LNCaP clone FGC (cell line): ENCODE results near the gene CNOT10.

ENCODE experiments used
- DNase-seq: peaks from one replicate; pipeline ENCODE4 v3.0.0-alpha.2; 2011; ENCODE audit warnings: low read depth
- H3K4me3 ChIP-seq: 2 replicates; pipeline ENCODE4 v1.5.1; 2011; ENCODE audit warnings: mild to moderate bottlenecking, low read depth, low read length, control low read depth
- CTCF ChIP-seq: IDR thresholded peaks from 2 replicates; pipeline ENCODE4 v1.5.1; 2012; ENCODE audit warnings: mild to moderate bottlenecking; ENCODE audit not compliant: control insufficient read depth, insufficient read depth; ENCODE audit errors: extremely low read depth

The CNOT10 gene

DNA sequence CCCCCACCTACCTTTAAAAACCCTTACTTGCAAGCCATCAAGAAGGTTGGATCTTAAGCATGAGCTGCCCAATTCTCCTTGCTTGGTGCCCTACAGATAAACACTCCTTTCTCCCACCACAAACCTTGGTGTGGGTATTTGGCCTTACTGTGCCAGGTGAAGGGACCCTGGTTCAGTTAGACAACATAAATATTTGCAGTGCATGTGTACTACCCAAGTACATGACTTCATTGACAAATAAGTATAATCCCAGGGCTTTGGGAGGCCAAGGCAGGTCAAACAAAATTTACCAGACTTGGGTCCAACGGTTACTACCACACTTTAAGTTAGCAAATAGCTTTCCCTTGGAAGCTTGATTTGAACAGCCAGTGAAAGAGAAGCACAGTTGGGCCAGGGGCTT lies 9.3 kb upstream of the CNOT10 start:
- no peak overlapping the region for H3K4me3 ChIP-seq
- TF ChIP-seq CTCF, result no peak
- DNase-seq, result no peak

DNA sequence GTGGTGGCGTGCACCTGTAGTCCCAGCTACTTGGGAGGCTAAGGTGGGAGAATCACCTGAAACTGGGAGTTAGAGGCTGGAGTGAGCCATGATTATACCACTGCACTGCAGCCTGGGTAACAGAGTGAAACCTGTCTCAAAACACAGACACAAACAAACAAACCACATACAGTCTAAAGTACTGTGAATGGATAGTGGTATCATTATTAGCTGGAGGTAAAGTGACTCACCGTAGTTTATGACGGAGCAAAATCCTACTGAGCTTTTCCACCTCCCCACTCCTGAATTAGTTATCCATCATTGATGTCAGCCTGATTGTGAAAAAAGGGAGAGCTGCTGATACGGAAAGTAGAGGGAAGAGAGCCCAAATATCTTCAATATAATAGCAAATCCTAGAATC lies 3.2 kb upstream of the CNOT10 start:
- no peak overlapping the region for H3K4me3 ChIP-seq
- TF ChIP-seq CTCF, result no peak
- no peak for DNase-seq

- TF ChIP-seq CTCF, result no peak
- no peak for DNase-seq
These were observed 774 bp upstream of the CNOT10 start for GRCh38 chr3:32684029-32684799.

DNA sequence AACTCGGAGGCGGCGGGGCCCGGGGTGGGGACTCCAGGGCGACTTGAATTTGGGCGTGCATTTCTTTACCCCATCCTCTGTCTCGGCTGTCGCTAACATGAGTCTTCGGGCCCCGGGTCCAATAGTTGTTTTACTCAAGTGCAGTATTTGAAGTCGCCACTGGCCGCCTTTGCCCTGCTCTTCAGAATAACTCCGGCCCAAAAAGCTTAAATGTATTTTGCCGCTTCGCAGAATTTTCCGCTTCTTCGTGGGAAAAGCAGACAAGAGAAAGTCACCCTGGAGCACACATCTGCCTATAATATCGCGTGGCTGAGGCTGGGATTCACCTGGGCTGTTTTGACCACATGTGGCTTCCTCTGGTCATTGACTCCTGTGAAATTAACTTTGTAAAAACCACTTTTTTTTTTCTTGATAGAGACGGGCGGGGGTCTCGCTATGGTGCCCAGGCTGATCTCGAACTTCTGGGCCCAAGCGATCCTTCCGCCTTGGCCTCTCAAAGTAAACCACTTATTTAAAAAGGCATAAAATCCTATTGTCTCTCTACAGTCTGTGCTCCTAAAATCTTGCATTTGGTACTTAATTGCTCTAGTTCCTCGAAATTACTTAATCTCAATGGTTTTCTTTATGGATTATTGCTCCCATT lies 676 bp downstream of the CNOT10 start:
- no peak for TF ChIP-seq CTCF
- peak overlapping the region; percentile 65 for H3K4me3 ChIP-seq
- no peak for DNase-seq

More at GRCh38 chr3:32684029-32684799, 774 bp upstream of the CNOT10 start:
- peak overlapping the region; percentile 65 for H3K4me3 ChIP-seq

DNA sequence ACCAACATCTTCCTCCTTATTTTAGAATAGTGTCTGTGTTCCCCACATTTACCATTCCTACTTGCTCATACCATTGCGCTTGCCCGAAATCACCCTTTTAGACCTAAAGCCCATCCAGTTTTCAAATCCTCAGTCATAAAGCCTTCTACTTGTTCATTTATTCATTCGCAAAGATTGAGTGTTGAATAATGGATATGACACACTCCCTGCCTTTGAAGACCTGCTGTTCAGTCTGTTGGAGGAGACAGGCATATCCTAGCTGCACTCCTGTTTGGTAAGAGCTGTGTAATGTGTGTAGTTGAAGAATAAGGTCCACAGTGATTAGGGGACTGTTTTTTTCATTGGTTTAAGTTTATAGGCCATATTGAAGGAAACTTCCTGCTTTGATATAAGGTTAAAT lies 1.7 kb downstream of the CNOT10 start:
- no peak for TF ChIP-seq CTCF
- DNase-seq, result no peak
- H3K4me3 ChIP-seq, result peak overlapping the region; percentile 65

DNA sequence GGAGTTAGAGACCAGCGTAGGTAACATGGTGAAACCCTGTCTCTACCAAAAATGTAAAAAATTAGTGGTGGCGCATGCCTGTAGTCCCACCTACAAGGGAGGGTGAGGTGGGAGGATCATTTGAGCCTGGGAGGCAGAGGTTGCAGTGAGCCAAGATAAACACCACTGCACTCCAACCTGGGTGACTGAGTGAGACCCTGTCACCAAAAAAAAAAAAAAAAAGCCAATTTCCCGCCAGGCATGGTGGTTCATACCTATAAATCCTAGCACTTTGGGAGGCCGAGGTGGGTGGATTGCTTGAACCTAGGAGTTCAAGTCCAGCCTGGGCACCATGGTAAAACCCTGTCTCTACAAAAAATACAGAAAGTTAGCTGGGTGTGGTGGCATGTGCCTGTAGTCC lies 6.9 kb downstream of the CNOT10 start:
- no peak overlapping the region for H3K4me3 ChIP-seq
- DNase-seq, result no peak
- TF ChIP-seq CTCF, result no peak

DNA sequence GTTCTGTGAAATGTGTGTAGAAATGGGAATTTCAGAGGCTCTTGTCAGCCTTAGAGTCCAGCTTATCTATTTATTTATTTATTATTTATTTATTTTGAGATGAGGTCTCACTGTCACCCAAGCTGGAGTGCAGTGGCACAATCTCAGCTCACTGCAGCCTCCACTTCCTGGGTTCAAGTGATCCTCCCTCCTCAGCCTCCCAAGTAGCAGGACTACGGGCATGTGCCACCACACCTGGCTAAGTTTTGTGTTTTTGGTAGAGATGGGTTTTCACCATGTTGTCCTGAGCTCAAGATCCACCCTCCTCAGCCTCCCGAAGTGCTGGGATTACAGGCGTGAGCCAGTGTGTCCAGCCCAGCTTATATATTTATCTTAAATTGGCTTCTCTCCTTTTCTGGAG lies 11.5 kb downstream of the CNOT10 start:
- DNase-seq, result no peak
- no peak for TF ChIP-seq CTCF
- H3K4me3 ChIP-seq, result no peak overlapping the region
